Stromal cell of bone marrow (primary cell): ENCODE measurements around the gene ARHGEF12.

ENCODE experiments used
- DNase-seq: peaks from one replicate; pipeline ENCODE4 v3.0.0-alpha.2; 2012; ENCODE audit warnings: low read depth

The ARHGEF12 gene

DNA sequence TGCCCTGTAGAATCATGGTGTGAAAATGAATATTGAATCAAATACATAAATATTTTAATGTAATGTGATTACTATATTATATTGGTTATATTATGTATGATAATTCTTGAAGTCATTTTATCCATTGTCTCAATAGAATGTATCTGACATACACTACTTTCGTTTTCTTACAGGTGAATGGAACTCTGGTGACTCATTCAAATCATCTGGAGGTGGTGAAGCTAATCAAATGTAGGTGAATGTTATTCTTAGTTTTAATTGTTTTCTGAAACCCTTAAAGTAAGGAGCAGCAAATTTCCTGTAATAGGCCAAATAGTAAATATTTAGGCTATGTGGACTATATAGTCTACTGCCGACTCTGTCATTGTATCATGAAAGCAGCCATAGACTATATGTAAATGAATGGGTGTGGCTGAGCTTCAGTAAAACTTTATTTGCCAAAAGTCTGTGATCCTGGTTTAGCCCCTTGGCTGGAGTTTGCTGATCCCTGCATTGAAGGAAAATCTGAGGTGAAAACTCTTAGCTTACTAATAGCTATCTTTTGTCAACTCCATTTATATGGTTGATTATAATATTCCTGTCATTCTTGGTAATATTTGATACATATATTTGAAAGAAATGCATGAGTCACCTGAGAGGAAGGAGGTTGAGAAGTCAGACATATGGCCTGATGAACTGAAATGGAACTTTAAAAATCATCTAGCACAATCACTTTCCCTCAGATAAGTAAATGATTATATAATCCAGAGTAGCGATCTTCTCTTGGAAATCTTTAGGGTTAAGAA lies 88.2 kb downstream of the ARHGEF12 start:
- DNase-seq, result no peak

DNA sequence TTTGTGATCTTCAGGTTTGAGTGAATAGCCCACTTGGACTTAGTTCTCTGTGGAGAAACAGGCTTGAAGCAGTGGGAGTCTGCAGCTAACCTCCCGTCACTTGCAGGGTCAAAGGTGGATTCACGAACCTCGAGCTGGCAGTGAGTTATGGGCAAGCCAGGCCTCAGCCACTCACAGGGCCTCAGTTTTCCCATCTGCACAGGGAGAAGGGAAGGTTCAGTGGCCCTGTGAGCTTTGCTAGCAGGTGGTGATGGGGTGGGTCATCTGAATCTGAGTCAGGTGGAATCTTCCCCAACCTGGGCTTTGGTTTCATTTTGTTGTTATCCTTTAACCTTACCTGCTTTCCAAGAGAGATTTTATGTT lies 88.7 kb downstream of the ARHGEF12 start:
- DNase-seq, result no peak

DNA sequence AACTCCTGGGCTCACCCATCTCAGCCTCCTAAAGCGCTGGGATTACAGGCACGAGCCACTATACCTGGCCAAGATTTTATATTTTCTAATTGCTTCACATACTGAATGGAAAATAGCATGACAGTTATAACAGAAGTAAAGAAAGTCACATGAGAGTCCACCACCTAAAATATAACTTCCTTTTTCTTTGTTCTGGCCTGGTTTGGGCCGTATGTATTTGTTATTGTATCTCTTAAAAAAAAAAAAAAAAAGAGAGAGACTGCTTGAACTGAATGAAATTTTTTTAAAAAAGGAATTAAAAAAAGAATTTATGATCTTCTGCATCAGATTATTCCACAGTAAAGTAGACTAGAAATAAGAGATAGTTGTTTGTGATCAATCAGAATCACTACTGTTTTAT lies 89.3 kb downstream of the ARHGEF12 start:
- no peak for DNase-seq

DNA sequence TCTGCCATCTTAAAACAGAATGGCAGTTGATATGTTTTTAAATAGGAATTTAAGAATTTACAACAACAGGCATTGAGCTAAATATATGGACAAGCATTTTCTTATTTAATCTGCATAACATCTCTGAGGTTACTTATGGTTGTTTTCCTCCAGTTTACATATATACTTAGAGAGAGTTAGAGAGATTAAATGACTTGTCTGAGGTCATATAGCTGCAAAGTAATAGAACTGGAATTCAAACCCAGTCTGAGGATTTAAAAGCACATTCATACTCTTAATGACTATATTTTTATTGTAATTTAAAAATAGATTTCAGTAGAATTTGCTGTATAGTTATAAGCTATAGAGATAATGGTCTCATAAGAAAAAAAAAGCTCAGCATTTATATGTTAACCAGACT lies 93.9 kb downstream of the ARHGEF12 start:
- no peak for DNase-seq

DNA sequence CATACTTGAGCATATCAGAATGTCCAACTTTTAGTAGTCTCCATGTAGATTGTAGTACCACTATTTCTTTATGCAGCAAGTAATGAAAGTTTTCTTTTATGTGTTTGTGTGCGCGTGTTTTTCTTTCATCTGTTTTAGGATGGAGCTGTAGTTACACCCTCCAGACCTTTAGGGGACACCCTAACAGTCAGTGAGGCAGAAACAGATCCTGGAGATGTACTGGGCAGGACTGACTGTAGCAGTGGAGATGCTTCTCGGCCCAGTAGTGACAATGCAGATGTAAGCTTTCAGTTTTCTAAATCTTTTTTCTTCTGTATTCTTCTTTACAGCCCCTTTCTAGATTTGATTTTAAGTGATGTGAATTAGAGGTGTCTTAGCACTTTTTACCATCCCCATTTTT lies 95.4 kb downstream of the ARHGEF12 start:
- peak; percentile 42 for DNase-seq

DNA sequence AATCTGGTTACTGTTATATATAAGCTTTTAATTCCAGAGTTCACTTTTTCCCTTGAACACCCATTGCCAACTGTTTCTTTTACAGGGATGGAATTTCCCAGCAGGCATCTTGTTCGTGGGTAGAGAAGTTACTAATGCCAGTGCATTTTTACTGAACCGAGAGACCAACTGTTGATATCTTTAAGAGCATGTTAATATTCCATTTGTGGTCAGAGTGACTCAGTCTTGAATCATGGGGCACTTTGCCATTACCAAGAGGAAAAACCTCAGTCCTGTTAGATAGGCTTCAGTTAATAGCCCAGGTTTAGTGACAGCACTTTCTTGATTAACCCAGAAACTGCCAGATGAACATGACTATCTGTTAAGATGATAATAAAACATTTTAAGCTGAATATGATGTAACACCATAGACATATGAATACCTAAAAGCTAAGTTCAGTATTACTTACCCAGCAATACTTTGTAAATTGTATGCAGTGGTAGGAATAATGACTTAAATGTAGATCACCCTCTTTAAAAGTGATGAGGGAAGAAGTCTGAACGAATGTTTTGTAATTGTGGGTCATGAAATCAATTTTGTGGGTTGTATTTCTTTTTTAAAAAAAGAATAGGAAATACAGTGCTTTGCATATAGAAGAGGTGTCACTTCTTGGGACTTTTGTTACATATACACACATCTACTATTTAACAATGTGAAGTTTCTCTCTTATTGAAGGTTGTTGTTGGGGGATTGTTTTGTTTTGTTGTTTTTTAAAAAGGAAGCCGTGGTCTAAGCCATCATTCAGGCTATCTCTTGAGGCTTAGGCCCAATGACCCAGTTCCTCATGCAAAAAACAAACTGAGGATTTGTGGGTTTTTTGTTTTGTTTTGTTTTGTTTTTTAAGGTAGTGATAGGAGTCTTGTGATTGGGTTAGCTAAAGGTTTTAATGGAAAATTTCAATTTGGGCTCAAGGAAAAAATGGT lies 96.1 kb downstream of the ARHGEF12 start:
- peak; percentile 99 for DNase-seq

DNA sequence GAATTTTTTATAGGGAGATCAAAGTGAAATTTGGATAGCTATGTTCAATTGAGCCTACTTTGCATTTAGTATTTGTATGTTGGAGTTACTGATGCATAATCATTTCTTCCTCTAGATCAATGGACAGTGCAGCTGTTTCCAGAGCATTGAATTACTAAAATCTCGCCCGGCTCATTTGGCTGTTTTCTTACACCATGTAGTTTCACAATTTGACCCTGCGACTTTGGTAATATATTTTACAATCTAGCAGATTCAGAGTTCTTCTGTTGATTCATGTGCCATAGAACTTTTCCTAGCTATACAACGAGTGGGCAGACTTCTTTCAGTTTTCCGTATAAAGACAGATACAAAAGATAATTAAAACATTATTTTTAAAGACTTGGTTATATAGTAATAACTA lies 105.4 kb downstream of the ARHGEF12 start:
- DNase-seq, result no peak

DNA sequence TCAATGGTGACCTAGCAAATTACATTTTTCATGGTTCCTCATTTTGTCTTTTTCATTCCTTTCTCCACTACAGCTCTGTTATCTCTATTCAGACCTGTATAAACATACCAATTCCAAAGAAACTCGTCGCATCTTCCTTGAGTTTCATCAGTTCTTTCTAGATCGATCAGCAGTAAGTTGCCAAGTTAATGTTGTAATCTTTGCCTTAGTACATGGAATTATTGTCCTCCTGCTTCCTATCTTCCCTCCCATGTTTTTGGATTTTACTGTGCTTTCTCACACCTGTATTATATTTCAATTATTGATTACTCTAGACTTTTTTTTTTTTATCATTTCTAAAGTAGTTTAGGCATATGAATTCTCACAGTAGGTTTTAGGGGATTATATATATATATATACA lies 105.8 kb downstream of the ARHGEF12 start:
- DNase-seq, result no peak

DNA sequence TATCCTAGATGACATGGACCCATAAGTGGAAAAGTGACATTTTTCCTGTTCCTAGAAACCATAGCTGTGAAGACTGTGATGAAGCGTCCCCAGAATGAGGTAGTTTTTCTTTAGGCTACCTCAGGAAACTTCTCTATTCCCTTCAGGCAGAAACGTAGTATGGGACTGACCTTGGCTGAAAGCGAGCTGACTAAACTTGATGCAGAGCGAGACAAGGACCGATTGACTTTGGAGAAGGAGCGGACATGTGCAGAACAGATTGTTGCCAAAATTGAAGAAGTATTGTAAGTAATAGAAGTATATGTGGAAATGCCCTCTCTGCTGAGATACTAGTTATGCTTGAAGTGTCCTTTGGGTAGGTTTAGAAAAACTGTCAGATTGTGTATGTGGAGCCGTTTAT lies 110.6 kb downstream of the ARHGEF12 start:
- no peak for DNase-seq

DNA sequence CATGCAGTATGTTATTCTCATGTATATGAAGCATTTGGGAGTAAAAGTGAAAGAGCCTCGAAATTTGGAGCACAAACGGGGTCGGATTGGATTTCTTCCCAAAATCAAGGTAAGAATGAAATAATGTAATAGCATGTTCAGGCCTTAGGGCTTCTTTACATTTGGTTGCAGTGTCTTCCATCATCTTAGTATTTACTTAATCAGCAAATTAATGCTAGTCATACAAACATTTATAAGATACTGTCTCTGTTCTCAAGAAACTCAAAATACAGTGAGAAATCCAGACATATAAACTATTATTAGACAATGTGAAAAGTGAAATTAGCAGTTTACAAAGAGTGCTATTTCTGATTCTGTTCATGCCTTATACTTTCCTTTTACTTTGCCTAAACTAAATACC lies 112.0 kb downstream of the ARHGEF12 start:
- DNase-seq, result no peak

DNA sequence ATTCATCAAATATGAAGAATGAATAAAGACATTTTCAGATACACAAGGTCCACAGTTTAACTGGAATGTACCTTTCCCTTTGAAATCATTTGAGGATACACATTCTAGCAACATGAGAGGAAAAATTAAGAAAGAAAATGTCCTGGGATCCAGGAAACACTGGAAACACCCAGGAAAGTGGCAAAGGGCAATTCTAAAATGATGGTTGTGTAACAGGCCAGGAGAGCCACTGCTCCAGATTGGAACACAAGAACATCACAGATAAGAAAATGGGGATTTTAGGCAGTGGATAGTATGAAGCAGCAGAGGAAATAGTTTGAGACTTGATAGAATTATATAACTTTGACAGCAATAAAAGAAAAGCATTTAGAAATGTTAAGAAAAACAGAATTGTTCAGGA lies 119.3 kb downstream of the ARHGEF12 start:
- DNase-seq, result no peak

DNA sequence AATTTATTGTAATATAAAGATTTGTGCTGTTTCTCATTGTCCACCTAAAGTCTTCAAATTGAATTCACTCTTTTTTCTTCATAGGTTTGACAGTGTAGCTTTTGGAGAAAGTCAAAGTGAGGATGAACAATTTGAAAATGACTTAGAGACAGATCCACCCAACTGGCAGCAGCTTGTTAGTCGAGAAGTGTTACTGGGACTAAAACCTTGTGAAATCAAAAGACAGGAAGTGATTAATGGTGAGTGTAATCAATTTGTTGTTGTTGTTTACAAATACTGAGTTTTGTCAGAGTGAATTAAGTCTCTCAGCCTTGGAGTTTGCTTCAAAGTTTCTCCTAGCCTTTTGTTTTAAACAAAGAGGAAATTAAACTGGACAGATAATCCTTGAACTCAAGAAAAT lies 121.8 kb downstream of the ARHGEF12 start:
- no peak for DNase-seq

DNA sequence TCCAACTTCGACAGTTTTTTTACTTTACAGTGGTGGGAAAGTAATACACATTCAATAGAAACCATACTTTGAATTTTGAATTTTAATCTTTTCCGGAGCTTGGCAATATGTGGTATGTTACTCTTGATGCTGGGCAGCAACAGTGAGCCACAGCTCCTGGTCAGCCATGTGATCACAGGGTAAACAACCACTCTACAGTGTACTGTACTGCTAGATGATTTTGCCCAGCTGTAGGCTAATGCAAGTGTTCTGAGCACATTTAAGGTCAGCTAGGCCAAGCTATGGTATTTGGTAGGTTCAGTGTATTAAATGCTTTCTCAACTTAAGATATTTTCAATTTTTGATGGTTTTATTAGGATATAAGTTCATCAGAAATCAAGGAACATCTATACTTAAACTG lies 126.6 kb downstream of the ARHGEF12 start:
- DNase-seq, result no peak

DNA sequence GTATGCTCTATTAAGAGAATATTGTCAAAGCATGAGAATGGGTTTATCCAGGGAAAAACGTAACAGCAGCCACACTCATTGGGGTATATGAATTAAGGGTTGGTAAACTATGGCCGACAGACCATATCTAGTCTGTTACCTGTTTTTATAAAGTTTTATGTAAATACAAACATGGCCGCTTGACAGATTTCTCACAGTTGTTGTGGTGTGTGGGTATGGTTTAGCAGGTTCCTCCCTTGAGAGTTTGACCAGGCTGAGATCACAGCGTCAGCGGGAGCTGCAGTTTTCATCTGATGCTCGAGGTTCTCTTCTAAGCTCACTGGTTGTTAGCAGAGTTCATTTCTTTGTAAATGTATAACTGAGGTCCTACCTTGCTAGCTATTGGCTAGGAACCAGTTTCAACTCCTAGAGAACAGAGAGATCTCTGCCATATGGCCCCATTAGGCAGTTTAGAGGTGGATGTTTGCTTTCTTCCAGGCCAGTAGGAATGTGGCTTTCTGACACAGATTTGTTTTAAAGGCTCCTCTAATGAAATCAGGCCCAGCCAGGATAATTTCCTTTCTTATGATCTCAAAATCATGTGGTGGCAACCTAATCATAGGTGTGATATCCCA lies 129.8 kb downstream of the ARHGEF12 start:
- no peak for DNase-seq

DNA sequence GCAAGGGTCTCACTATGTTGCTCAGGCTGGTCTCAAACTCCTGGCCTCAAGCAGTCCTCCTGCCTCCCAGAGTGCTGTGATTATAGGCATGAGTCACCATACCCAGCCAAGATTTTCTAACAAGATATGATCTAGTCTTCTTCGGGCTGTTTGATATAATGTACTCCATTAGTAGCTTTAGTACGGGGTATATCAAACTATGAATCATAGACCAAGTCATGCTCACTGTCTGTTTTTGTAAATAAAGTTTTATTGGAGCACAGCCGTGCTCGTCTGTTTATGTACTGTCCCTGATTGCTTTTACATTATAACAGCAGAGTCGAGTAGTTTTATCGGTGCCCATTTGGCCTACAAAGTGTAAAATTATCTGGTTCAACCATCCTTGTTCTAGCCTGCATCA lies 131.4 kb downstream of the ARHGEF12 start:
- DNase-seq, result no peak

DNA sequence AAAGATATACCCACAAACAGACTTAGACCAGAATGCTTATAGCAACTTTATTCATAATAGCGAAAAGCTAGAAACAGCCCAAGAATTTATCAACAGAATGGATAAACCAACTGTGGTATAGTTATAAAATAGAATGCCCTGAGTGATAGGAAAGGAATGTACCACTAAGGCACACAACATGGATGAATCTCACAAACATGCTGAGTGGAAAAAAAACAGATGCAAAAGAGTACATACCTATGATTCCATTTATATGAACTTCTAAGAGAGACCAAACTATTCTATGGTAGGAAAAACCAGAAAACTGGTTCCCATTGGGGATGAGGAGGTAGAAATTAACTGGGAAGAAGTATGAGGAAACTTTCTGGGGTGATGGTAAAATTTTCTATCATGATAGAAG lies 134.9 kb downstream of the ARHGEF12 start:
- DNase-seq, result peak; percentile 22

DNA sequence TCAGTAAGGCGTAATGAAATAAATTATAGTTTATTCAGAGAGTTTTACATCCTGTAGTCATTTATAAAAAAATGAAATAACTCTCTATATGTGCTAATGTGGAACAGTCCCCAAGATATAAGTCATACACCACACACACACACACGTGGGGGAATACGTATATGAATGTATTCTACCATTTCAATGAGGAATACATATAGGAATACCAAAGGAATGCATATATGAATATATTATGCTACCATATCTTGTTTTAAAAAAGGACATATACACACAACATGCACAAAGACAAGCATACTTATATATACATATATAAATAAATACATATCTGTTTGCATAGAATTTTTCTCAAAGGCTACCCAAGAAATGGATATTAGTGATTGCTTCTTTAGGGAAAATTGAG lies 135.8 kb downstream of the ARHGEF12 start:
- no peak for DNase-seq

DNA sequence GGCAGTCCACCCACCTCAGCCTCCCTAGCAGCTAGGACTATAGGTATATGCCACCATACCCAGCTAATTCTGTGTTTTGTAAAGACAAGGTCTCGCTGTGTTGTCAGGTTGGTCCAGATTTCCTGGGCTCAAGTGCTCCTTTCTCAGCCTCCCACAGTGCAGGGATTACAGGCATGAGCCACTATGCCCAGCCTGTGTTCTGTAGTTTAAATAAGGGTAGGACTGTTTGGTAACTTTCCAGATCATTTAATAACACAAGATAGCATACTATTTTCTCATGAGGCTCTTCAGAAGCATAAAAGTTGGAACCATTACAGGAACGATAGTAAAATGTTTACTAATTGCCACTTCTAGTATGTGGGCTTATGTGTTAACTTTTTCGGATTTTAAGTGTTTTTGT lies 137.3 kb downstream of the ARHGEF12 start:
- DNase-seq, result no peak

DNA sequence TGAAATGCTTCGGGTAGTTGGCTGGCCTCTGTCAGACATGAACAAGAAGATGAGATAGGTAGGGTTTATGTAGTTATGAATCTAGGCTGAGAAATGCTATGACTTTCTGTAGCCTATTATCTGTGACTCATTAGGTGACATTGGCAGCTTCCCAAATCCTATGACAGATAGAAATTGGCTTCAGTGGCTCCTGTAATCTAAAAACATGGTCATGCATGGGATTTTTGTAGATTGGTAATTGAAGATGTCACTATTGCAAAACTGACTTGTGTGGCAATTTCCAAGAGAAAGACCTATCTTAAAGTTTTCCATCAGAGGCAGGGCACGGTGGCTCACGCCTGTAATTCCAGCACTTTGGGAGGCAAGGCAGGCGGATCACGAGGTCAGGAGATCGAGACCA lies 145.9 kb downstream of the ARHGEF12 start:
- DNase-seq, result no peak

DNA sequence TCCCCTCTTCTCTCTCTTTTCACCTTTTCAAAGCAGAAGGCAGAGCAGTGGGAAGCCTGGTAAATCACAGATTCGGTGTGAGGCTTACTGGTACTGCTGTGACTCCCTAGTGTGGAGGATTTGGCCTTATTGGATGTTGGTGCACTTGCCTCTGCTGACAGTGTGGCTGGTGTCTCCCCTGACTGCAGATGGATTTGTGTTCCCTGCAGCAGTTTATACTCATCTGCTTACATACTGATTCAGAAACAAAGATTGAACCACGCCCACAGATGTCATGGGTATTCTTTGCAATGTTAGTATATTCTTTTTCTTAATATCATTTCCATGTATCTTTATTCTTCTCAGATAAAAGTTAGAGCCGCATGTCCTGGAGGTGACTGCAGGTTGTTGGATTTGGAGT lies 148.5 kb downstream of the ARHGEF12 start:
- DNase-seq, result no peak

DNA sequence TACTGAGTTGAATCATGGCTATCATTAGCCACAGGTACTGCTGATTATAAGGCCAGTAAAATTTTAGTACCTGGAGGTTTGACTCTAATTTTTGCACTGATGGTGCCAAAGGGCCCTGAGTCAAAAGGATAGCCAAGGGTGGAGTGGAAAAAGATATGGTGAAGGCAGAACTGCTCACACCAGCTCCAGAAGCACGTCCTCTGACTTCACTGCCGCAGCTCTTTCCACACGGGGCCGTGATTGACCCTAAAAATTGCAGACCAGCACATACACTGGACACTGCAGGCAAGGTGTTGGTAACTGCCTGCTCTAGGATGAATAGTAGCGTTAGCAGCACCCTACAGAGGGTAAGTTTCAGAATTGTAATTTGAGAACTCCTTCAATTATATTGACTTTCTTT lies 149.9 kb downstream of the ARHGEF12 start:
- DNase-seq, result no peak

DNA sequence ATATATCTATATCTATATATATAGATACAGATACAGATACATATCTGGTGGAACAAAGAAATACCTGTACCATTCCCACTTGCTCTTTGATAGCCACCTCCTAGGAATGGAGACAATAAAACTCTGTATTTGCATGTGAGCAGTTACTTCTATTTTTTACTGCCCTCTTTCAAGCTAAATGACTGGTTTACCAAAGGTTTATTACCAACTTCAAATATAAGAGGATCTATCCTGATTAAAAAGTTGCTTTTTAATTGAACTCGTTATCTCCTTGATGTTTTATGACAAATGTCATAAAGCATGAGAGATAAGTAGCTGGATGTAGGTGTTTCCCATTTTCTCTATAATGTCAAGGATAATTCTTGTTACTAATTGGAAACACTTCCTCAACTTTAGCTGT lies 153.6 kb downstream of the ARHGEF12 start:
- DNase-seq, result no peak

DNA sequence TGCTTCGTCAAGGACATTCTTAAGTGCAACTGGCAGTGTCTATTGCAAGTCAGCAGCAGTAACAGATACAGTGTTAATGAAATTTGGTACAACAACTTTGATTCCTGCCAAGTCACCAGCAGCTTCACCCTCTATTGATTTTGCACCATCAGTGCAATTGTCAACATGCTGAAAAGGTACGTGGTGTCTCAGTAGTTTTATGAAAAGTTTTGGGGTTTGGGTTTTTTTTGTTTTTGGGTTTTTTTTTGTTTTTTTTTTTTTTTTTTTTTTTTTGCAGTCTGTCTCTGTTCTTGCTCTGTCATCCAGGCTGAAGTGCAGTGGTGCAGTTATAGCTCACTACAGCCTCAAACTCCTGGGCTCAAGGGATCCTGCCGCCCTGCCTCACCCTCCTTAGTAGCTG lies 156.3 kb downstream of the ARHGEF12 start:
- DNase-seq, result no peak
